Body of pancreas (tissue), 4 donors: ENCODE results near the gene NCR2.

ENCODE experiments used
- CTCF ChIP-seq, 7 experiments: fragments of 450-650 bp in 4 of 7; fragments of 200-600 bp in 3 of 7; sonication (generic) in 3 of 7; IDR thresholded peaks; one replicate each; pipeline ENCODE4 v1.5.1; 2016 to 2019; ENCODE audit warnings: antibody characterized with exemption in 7 of 7
- POLR2A ChIP-seq, 3 donors: fragments of 450-650 bp; IDR thresholded peaks; one replicate each; pipeline ENCODE4 v1.6.1; 2016; ENCODE audit warnings: antibody characterized with exemption in 3 of 3, mild to moderate bottlenecking in 2 of 3

DNA sequence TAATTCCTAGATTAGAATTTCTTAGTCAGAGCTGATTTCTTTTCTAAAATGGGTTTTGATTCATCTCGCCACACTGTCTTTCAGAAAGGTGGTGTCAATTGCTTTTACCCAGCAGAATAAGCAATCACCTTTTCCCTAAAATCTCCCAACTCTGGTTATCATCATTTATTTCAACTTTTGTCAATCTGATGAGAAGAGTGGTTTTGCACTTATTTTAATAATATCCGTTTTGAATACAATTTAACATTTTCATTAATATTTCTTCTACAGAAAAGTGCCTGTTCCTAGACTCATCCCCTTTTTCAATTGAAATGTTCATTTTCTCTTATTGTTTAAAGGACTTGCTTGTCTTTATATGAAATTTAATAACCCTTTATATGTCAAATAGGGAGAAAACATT is 8.2 kb upstream of the NCR2 start:
- no peak for TF ChIP-seq POLR2A (IDR thresholded peaks at IDR 0.05)
- TF ChIP-seq CTCF (IDR thresholded peaks at IDR 0.05): no peak
